Osteoblast (primary cell): ENCODE data around the gene LRRC37B. TPM values are rescaled to one million over a fixed set of nuclear protein-coding genes. Genes with fewer than 3 reads are reported as not detected.

ENCODE experiments used
- DNase-seq: peaks from one replicate; pipeline ENCODE4 v3.0.0; 2011; ENCODE audit warnings: low spot score, mixed read lengths; ENCODE audit not compliant: insufficient read length; ENCODE audit errors: missing footprints
- H2AFZ ChIP-seq: 2 replicates; pipeline ENCODE4 v1.6.0; 2011; ENCODE audit warnings: mild to moderate bottlenecking, low read length
- H3K27ac ChIP-seq: 2 replicates; pipeline ENCODE4 v1.5.1; 2011; ENCODE audit warnings: mild to moderate bottlenecking, low read depth, low read length, moderate library complexity
- H3K27me3 ChIP-seq: 2 replicates; pipeline ENCODE4 v1.6.0; 2012; ENCODE audit warnings: mild to moderate bottlenecking, control low read depth, inconsistent platforms, low read length, moderate library complexity; ENCODE audit not compliant: insufficient read depth
- H3K36me3 ChIP-seq: 2 replicates; pipeline ENCODE4 v1.5.1; 2011; ENCODE audit warnings: mild to moderate bottlenecking, low read length, control low read depth, moderate library complexity; ENCODE audit not compliant: insufficient read depth
- H3K4me1 ChIP-seq: 2 replicates; pipeline ENCODE4 v1.5.1; 2011; ENCODE audit warnings: mild to moderate bottlenecking, low read length, control low read depth, moderate library complexity; ENCODE audit not compliant: insufficient read depth
- H3K4me2 ChIP-seq: 2 replicates; pipeline ENCODE4 v1.6.0; 2011; ENCODE audit warnings: mild to moderate bottlenecking, low read length; ENCODE audit not compliant: insufficient read depth
- H3K4me3 ChIP-seq: fragments of 200-600 bp; sonication (generic); 3 replicates; pipeline ENCODE4 v1.5.1; 2012; ENCODE audit warnings: mild to moderate bottlenecking, low read length, inconsistent platforms; ENCODE audit not compliant: insufficient read depth
- H3K79me2 ChIP-seq: 2 replicates; pipeline ENCODE4 v1.6.0; 2012; ENCODE audit warnings: mild to moderate bottlenecking, low read length, control low read depth, inconsistent platforms; ENCODE audit not compliant: insufficient read depth
- H3K9me3 ChIP-seq: 2 replicates; pipeline ENCODE4 v1.5.1; 2011; ENCODE audit warnings: low read depth, low read length, control low read depth
- H4K20me1 ChIP-seq: 2 replicates; pipeline ENCODE4 v1.6.0; 2012; ENCODE audit warnings: mild to moderate bottlenecking, low read length, control low read depth; ENCODE audit not compliant: insufficient read depth
- small RNA-seq: library from RNA; depleted of rRNA; stranded (forward); fragments of <200 nt; gene quantifications from one replicate; pipeline ENCODE3, GENCODE V24; 2012
- total RNA-seq: library from RNA; depleted of rRNA; stranded (reverse); fragments of >200 nt; gene quantifications from 2 replicates; pipeline ENCODE4 v1.2.3, GENCODE V29; 2012
- TF ChIP-seq, protein P1 (sequence below): IDR thresholded peaks from 2 replicates; pipeline ENCODE4 v1.5.1; 2011; ENCODE audit warnings: mild to moderate bottlenecking, low read depth, low read length, moderate library complexity; ENCODE audit errors: extremely low read depth

Gene LRRC37B
- total RNA-seq, 1 donor, result 17.0 TPM

DNA sequence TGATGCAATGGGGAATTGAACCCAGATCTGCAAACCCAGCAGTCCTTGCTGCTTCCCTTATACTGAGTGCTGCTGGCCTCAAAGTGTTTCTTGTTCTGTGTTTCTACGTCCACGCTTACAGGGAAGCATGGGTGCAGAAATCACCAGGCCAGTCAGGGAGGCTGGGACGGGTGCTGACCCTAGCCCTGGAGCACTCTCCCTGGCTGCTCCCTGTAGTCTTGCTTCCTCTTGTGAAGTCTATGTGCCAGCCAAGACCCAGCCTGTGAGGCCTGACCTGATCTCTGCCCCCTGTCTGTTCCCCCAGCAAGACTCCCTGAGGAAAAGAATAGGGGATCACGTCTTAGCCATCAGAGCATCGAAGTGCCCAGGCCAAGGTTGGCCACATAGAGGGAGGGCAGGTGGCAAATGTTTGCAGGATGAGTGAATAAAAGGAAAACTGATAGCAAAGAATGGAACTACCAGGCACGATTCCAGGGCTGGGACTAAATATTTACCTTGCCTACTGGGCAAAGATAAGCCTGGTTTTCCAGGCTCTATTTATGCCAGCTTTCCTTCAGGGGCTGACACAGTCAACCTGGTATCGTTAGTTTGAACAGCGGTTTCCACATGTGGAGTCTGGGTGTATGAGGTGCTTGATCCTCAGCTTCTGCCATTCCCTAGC is 93.9 kb downstream of the LRRC37B start:
- DNase-seq, result no peak
- no peaks in the 10 kb centered on the region for H3K9me3 ChIP-seq
- H3K4me3 ChIP-seq, result no peak overlapping the region
- peaks cover 14% of the 10 kb centered on the region for H3K4me1 ChIP-seq
- H2AFZ ChIP-seq, result no peak overlapping the region
- TF ChIP-seq, protein P1, sequence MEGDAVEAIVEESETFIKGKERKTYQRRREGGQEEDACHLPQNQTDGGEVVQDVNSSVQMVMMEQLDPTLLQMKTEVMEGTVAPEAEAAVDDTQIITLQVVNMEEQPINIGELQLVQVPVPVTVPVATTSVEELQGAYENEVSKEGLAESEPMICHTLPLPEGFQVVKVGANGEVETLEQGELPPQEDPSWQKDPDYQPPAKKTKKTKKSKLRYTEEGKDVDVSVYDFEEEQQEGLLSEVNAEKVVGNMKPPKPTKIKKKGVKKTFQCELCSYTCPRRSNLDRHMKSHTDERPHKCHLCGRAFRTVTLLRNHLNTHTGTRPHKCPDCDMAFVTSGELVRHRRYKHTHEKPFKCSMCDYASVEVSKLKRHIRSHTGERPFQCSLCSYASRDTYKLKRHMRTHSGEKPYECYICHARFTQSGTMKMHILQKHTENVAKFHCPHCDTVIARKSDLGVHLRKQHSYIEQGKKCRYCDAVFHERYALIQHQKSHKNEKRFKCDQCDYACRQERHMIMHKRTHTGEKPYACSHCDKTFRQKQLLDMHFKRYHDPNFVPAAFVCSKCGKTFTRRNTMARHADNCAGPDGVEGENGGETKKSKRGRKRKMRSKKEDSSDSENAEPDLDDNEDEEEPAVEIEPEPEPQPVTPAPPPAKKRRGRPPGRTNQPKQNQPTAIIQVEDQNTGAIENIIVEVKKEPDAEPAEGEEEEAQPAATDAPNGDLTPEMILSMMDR, result no peak
- no peak overlapping the region for H3K27ac ChIP-seq
- no peaks in the 10 kb centered on the region for H3K79me2 ChIP-seq
- no peaks in the 10 kb centered on the region for H3K36me3 ChIP-seq
- H4K20me1 ChIP-seq, result no peaks in the 10 kb centered on the region
- no peaks in the 10 kb centered on the region for H3K27me3 ChIP-seq
- no peak overlapping the region for H3K4me2 ChIP-seq

DNA sequence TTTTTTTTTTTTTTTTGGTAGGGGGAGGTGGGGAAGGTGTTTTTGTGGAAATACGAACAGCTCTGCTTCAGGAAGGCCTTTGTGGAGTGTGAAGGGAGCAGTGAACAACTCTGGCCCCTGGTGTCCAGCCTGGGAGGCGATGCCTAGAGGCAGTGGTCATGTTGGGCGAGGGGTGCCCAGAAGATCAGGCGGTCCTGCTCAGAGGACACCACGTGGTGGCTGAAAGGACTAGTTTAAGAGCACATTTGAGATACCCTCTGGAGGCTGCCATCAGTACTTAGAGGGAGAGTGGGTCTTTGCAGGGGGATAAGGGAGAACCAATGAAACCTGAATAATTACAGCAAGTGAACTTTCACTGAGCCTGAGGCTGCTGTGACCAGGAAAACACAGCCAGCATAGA is 95.0 kb downstream of the LRRC37B start:
- Histone ChIP-seq H3K4me2 (no peak overlapping the region), H3K27ac (no peak overlapping the region), H3K4me1 (peaks cover 14% of the 10 kb centered on the region), H2AFZ (no peak overlapping the region), H3K79me2 (no peaks in the 10 kb centered on the region), H3K9me3 (no peaks in the 10 kb centered on the region), H4K20me1 (no peaks in the 10 kb centered on the region), H3K36me3 (no peaks in the 10 kb centered on the region), H3K27me3 (no peaks in the 10 kb centered on the region), H3K4me3 (no peak overlapping the region)
- TF ChIP-seq, protein P1, result no peak
- no peak for DNase-seq

DNA sequence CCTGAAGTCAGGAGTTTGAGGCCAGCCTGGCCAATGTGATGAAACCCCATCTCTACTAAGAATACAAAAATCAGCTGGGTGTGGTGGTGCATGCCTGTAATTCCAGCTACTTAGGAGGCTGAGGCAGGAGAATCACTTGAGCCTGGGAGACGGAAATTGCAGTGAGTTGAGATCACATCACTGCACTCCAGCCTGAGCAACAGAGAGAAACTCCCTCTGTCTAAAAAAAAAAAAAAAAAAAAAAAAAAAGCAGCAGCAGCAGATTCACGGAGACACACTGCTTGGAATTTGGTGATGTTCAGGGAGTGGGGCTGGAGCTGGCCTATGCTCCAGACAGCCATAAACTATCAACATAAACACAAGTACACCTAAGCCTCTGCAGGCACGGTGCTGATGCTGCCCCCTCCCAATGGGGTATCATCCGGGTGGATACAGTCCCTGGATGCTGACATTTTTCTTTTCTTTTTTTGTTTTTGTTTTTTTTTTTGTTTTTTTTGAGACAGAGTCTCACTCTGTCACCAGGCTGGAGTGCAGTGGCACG is 95.5 kb downstream of the LRRC37B start:
- Histone ChIP-seq H3K4me2 (no peak overlapping the region), H3K27me3 (no peaks in the 10 kb centered on the region), H3K27ac (peak overlapping the region; percentile 12), H3K4me3 (no peak overlapping the region), H3K4me1 (peaks cover 14% of the 10 kb centered on the region), H4K20me1 (no peaks in the 10 kb centered on the region), H3K79me2 (no peaks in the 10 kb centered on the region), H3K36me3 (no peaks in the 10 kb centered on the region), H2AFZ (no peak overlapping the region), H3K9me3 (no peaks in the 10 kb centered on the region)
- TF ChIP-seq, protein P1, result no peak
- DNase-seq, result peak; percentile 68

Small RNA genes within 50 kb of the gene (small RNA-seq; reads per million reads assigned to genes)
- not detected for gene AC090616.4
- not detected for gene RNA5SP437

Other genes with a start within 250 kb of the LRRC37B start
- gene COPRS, start 148.1 kb upstream of the LRRC37B start, total RNA-seq, result 106 and 109 TPM in 2 replicates
- 33.6 and 36.6 TPM in 2 replicates for gene UTP6, start 105.7 kb upstream of the LRRC37B start, total RNA-seq
- 22.1 TPM in 2 replicates for gene SUZ12, start 70.4 kb upstream of the LRRC37B start, total RNA-seq
- 46.0 and 47.0 TPM in 2 replicates for gene RHOT1, start 135.1 kb downstream of the LRRC37B start, total RNA-seq